ENCODE measurements around the gene PRKD1. TPM values are rescaled to one million over a fixed set of nuclear protein-coding genes. Genes with fewer than 3 reads are reported as not detected.

PRKD1 gene
- total RNA-seq, 1 experiment from 2014 or later: not detected

- TF ChIP-seq YY1 (IDR thresholded peaks at IDR 0.05; ENCODE audit: extremely low read depth, insufficient replicate concordance, low read depth, low read length): no peak
- TF ChIP-seq CTCF (IDR thresholded peaks at IDR 0.05 in 2 of 3, conservative IDR thresholded peaks at IDR 0.05 in 1 of 3; ENCODE audit: borderline replicate concordance in 1 of 3, insufficient read depth in 1 of 3, low read depth in 2 of 3, low read length in 2 of 3): no peak
- no peak for TF ChIP-seq POLR2AphosphoS5 (IDR thresholded peaks at IDR 0.05; ENCODE audit: low read depth, low read length)
- no peak for TF ChIP-seq CEBPB (IDR thresholded peaks at IDR 0.05; ENCODE audit: low read depth)
Observed at GRCh38 chr14:29913566-29913965, 14.1 kb downstream of the PRKD1 start (continued).

GRCh38 chr14:29911810-29912209, 15.8 kb downstream of the PRKD1 start:
- BruUV-seq (replicated peaks): no TSS peak
- DNase-seq (ENCODE audit: low read depth, low spot score) (no peak), ATAC-seq (no peak)
- Histone ChIP-seq H3K9me3 (ENCODE audit: control insufficient read depth in 1 of 2, insufficient read depth in 1 of 2, low read depth in 1 of 2, low read length in 2 of 2) (peaks cover 9 to 20% of the 10 kb centered on the region in 2 experiments; a peak in 2 of 4 replicates), H3K4me1 (ENCODE audit: control insufficient read depth in 1 of 2, insufficient read depth in 2 of 2, low read length in 2 of 2) (no peaks in the 10 kb centered on the region), H3K27me3 (ENCODE audit: insufficient read depth, low read length) (no peaks in the 10 kb centered on the region), H3K79me2 (ENCODE audit: insufficient read depth, low read length) (no peaks in the 10 kb centered on the region), H2AFZ (ENCODE audit: low read depth, low read length, poor library complexity, severe bottlenecking) (no peak overlapping the region), H3K9ac (ENCODE audit: low read length) (no peak overlapping the region), H4K20me1 (ENCODE audit: insufficient read depth) (no peaks in the 10 kb centered on the region), H3K27ac (ENCODE audit: low read depth, low read length) (no peak overlapping the region), H3K4me3 (replicated peaks in 1 of 2; ENCODE audit: low read depth in 1 of 2, low read length in 2 of 2) (no peak overlapping the region), H3K9me2 (ENCODE audit: insufficient read depth) (no peaks in the 10 kb centered on the region), H3K36me3 (ENCODE audit: control insufficient read depth in 1 of 2, insufficient read depth in 2 of 2, low read length in 2 of 2) (no peaks in the 10 kb centered on the region), H3K4me2 (ENCODE audit: low read length) (no peak overlapping the region)
- intact Hi-C loops (cut with micrococcal nuclease): no loop called here
- RAD21 ChIA-PET (ENCODE audit: low non-redundant PET in 1 of 2, low total read pairs in 2 of 2, uncharacterized antibody in 2 of 2, unreplicated experiment in 2 of 2): no interaction called here
- CTCF ChIA-PET: no interaction called here
- POLR2A ChIA-PET: no interaction called here
- TF ChIP-seq JUND (IDR thresholded peaks at IDR 0.05) (no peak), ATF3 (IDR thresholded peaks at IDR 0.05) (no peak), YY1 (IDR thresholded peaks at IDR 0.05; ENCODE audit: extremely low read depth, insufficient replicate concordance, low read depth, low read length) (no peak), FOSL1 (IDR thresholded peaks at IDR 0.05; ENCODE audit: low read depth) (no peak), EZH2phosphoT487 (IDR thresholded peaks at IDR 0.05; ENCODE audit: borderline replicate concordance) (no peak), MAX (IDR thresholded peaks at IDR 0.05) (no peak), SP1 (IDR thresholded peaks at IDR 0.05; ENCODE audit: low read depth) (no peak), EZH2 (IDR thresholded peaks at IDR 0.05) (no peak), EGR1 (IDR thresholded peaks at IDR 0.05; ENCODE audit: low read depth) (no peak), REST (IDR thresholded peaks at IDR 0.05; ENCODE audit: low read depth) (no peak)

All from HCT116 (cell line).